NCI-H748 (cell line): ENCODE data around the gene ARVCF.
A peak's percentile ranks its signal among the peaks of the same experiment; 100 is the strongest.

Experiments used
- DNase-seq: peaks from one replicate; lab custom pipeline; 2025; ENCODE audit not compliant: unreplicated experiment; lab: John Stamatoyannopoulos, UW

ARVCF gene

DNA sequence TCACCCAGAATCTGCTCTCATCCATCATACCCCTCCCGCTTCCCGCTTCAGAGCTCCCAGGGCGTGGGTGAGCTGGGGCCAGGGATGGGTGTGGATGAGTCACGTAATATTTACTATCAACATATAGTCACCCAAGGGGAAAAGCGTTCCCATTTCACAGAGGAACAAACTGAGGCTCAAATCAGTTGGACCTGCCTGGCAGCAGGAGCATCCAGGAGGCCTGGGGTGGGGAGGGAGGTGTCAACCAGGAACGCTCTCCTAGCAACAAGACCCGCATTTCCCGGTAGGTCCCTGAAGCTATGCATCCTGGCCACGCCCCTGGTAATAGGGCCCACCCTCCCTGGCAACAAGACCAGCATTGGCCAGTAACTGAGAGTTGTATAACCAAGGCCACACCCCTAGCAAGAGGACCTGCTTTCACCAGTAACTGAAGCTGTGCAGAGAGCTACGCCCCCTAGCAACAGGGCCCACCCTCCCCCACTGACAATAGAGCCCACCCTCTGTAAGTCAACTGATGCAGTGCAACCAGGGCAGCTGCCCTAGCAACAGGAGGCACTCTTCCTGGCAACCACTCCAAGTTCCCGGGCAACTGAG lies 42.3 kb downstream of the ARVCF start:
- peak; percentile 98 for DNase-seq

DNA sequence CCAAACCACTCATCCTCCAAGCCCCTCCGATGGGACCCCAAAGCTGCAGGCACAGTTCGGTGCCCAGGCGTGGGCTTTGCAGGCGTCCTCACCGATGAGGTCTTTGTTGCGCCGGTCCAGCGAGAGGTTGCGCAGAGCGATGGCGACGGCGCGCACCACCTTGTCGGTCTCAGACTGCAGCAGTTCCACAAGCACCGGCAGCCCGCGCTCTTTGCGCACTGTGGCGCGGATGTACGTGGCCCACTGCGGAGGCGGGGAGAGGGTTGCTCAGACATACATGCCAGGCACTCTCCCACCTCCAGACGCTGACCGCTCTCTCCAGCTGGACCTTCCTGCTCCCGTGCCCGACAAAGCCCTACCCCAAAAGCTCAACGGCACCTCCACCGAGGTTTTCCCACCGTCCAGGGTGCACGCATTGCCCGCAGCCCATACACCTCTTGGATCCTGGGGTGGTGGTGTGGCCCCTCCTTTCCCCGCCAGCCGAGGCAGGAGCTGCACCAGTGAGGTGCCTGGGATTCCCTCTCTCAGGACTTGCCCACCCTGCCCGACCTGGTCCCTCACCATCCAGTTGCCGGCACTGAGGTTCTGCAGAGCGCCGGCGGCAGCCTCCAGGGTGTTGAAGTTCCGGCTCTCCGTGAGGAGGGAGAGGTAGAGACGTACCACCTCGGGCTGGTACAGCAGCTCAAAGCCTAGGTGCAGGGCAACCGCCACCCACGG lies 42.9 kb downstream of the ARVCF start:
- DNase-seq, result no peak

DNA sequence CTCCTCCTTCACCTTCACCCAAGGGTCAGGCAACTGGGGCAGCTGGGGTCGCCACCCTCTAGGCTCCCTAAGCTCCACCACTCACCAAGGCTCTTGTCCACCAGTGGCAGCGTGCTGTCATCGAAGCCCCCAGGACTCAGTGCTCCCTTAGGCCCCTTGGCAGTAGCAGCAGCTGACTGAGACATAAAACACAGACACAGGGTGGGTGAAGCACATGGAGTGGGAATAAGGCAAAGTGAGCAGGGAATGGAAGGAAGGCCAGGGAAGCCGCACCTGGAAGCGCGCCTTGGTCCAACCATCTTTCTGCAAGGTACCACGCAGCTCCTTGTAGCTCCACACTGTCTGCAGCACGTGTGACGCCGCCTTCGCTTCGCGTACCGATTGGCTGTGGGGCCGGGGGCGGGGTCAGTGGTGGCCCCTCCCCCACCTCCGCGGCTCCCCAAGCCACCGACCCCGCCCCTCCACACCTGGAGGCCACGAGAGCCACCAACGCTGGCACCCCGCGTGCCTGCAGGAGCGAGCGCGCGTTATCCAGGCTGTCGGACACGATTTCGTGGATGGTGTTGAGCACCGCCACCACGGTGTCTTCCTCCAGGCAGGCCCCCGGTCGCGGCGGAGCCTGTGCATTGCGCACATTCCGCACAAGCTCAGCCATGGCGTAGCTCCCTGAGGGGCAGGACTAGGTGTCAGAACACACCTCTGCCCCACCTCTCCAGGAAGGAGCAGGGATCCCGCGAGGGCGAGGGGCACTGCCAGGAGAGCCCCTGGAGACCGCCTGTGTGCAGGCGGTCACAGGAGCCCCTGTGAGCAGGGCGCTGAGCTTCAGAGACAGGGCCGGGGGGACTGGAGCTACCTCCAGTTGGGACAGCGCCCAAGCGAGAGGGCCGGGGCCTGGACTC lies 43.7 kb downstream of the ARVCF start:
- no peak for DNase-seq

DNA sequence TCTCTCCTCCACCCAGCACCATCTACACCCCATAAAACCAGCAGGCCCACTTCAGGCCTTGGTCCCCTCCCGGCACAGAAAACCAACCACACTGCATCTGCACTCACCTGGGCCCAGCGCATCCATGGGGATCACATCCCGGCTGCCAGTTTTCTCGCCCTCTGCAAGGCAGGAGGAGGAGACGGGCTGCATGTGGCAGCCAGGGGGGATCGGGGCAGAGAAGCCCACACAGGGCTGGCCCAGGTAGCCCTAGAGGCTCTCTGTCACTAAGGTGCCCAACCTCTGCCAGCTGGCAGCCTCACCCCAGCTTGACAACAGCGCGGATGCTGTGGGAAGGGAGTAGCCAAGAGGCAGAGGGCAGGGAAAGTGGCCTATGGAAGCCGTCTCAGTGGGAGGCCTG lies 44.4 kb downstream of the ARVCF start:
- DNase-seq, result no peak

DNA sequence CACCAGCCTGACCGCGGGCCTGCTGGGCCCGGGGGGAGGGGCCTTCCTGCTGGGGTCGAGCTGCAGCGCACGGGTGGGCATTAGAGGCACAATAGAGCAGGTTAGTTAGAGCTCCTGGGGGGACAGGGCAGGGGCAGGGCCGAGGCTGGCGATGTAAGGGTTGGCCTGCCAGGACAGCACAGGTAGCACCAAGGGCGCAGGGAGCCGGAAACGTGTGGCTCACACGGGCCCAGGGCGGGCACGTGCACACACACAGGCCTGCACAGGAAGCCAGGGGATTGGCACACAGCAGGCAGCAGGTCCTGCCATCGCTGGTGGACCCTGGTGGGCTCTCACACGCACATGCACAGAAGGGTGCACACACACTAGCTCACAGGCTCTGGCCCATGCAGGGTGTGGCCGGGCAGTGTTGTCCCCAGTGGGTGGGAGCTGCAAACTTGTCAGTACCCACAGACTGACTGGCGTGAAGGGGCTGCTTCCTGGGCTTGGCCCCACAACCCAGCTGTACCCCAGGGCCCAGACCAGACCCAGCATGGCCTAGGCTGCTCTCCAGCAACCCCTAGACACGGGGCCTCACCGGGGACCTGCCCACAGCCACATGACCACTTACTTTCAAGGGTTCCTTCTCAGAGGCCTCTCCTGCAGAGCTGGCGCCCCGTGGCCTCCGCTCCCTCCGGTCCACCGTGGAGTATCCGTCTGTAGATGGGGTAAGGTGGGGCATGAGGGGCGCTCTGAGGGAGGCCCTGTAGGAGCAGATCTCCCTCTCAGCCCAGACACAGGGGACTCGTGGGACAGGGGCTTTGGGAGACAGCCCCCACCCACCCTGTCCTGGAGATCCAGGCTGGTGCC lies 45.1 kb downstream of the ARVCF start:
- no peak for DNase-seq

DNA sequence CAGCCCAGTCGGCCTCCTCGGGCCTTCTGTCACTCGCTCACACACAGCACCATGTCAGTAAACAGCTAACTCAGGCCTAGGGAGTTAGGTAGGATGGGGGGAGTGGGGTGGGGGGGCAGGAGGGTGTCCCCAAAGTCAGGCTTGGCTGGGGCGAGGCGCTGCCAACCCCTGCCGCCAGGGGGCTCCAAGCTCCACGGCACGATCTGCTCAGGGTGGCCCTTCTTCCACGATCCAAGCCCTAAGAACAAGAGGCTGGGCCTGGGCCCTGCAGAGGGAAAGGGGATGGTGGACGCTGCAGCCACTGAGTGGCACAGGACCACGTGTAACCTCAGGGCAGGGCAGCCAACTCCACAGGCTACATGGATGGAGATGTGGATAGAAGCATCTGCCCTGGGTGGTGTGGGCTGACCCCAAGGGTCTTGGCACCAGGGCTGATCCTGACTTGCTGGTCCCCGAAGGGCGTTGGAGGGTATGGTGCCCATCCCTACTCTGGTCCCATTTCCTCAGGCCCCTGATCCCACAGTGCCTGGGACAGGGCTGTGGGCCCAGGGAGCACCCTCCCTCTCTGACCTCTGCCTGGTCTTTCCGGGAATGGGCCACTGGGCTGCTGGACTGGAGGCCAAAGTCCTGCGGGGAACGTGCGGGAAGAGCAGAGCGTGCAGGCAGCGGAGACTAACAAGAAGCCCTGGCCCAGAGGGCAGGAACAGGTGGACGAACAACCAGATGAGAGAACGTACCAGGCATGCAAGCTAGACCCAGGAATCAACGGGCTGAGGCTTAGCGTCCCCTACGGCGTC lies 45.9 kb downstream of the ARVCF start:
- peak; percentile 34 for DNase-seq

DNA sequence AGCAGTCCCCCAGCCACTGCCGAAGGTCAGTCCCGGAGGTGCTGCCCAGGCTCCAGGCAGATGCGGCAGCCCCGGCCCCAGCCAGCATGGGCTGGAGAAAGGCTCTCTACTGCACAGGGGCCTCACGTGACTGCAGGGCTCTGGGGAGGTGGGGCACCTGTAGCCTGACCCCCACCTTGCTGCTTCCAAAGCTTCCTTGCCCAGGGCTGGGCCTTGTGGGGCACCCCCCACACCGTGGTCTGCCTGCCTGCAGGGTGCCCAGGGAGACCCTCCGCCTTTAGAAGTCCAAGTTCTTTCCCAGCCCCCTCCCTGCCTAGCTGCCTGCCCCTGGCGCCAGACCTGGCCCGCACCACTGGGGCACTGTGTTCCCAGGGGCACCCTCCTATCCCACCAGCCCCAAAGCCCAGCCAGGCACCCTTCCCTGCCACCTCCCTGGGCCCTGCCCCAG lies 46.6 kb downstream of the ARVCF start:
- DNase-seq, result no peak

DNA sequence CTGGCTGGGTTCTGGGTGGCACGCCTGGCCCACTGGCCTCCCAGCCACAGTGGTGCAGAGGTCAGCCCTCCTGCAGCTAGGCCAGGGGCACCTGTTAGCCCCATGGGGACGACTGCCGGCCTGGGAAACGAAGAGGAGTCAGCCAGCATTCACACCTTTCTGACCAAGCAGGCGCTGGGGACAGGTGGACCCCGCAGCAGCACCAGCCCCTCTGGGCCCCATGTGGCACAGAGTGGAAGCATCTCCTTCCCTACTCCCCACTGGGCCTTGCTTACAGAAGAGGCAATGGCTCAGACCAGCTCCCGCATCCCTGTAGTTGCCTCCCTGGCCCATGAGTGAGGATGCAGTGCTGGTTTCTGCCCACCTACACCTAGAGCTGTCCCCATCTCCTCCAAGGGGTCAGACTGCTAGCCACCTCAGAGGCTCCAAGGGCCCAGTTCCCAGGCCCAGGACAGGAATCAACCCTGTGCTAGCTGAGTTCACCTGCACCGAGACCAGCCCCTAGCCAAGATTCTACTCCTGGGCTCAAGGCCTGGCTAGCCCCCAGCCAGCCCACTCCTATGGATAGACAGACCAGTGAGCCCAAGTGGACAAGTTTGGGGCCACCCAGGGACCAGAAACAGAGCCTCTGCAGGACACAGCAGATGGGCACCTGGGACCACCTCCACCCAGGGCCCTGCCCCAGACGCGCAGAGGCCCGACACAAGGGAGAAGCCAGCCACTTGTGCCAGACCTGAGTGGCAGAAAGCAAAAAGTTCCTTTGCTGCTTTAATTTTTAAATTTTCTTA lies 47.3 kb downstream of the ARVCF start:
- DNase-seq, result no peak

DNA sequence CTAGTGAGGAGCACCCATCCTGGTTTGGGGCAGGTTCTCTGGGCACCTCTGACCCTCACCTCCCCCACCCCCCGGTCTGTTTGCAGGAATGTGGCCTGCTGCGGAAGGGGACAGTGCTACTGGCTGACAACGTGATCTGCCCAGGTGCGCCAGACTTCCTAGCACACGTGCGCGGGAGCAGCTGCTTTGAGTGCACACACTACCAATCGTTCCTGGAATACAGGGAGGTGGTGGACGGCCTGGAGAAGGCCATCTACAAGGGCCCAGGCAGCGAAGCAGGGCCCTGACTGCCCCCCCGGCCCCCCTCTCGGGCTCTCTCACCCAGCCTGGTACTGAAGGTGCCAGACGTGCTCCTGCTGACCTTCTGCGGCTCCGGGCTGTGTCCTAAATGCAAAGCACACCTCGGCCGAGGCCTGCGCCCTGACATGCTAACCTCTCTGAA lies 48.2 kb downstream of the ARVCF start:
- DNase-seq, result no peak

DNA sequence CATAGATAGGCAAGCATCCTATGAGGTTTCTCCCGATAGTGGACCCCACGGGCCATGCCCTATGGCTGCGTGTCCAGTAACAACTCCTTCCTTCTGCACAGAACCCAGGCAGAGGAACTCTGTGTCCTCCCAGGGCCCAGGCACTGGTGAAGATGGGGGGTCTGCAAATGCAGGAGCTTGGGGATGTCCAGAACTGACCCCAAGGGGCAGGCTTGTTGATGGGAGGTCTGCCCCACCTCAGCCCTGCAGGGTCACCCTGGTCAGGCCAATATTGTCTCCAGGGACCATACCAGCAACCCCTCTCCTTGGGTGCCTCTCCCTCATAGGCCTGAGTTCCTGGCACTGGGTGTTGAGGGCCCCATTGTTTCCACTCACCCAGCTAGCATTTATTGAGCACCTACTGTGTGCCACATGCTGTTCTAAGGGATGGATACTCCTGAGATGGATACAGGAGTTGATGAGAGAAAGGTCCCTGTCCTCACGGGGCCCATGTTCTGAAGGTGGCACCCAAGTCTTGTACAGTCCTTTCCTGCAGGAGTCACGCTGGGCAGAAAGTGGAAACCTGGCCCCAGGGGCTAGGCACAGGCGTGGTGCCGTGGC lies 48.7 kb downstream of the ARVCF start:
- DNase-seq, result no peak

DNA sequence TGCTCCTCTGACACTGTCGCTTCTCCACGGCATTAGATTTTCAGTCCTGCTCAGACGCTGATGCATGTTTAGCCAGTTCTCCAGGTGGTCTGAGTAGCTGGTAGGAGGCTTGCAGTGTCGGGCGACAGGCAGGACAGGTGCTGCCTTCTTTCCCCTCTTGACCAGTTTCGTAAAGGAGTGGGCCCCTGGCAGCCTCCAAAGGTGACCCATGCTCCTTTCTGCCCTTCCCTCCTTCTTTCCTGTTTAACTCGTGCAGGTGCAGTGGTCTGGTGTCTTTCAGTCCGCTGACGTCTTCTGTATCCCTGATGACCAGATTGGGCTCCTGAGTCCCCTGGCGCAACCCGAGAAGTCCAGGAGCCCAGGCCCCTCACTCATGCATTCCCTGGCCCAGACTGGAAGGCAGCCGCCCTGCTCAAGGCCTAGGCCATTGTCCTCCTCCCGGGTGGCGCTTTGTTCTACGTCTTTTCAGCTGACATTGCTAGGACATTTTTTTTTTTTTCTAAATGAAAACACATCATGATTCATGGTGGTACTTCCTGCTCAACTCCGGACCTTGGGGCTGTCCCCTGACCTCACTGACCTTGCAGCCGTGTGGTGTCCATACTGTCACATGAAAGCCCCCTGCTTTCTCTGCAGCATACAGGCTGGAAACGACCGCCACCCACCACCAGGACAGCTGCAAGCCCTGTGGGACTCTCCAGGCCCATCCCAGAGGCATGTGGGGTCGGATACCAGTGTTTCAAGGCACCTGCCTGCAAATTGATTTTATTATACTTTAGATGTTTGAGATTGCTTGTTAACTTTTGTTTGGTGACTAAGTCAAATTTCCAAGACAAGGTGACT lies 49.5 kb downstream of the ARVCF start:
- no peak for DNase-seq

DNA sequence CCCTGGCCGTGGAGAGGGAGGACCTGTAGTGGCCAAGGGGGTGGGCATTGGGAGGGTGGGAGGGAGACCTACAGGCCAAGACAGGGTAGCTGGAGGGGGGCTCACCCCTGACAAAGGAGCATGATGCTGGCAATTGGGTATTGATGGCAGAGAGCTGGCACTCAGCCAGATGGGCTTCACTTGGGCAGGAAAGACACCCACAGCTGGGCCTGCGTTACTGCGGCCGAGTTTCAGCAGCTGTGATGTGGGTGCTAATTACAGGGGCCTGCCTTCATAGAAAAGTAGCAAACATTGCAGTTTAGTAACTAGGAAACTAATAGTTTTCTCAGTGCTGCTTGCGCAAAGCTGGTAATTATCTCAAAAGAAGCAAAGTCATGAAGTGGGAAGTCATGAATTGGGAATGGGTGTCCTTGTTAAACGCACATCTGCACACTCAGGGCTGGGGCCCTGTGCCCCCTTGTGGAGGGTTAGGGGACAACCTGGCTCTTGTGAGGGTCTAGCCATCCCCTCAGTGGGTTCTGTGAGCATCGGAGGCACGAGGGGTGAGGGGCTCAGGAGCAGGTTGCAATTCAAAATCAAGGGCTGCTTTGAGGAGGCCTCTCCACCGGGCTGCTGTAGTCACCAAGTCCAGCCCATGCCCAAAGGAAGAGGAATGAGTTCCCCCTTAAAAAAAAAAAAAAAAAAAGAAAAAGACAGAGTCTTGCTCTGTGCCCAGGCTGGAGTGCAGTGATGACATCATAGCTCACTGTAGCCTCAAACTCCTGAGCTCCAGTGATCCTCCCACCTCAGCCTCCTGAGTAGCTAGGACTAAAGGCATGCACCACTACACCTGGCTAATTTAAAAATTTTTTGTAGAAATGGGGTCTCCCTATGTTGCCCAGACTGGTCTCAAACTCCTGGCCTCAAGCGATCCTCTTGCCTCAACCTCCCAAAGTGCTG lies 50.6 kb downstream of the ARVCF start:
- DNase-seq, result peak; percentile 32

DNA sequence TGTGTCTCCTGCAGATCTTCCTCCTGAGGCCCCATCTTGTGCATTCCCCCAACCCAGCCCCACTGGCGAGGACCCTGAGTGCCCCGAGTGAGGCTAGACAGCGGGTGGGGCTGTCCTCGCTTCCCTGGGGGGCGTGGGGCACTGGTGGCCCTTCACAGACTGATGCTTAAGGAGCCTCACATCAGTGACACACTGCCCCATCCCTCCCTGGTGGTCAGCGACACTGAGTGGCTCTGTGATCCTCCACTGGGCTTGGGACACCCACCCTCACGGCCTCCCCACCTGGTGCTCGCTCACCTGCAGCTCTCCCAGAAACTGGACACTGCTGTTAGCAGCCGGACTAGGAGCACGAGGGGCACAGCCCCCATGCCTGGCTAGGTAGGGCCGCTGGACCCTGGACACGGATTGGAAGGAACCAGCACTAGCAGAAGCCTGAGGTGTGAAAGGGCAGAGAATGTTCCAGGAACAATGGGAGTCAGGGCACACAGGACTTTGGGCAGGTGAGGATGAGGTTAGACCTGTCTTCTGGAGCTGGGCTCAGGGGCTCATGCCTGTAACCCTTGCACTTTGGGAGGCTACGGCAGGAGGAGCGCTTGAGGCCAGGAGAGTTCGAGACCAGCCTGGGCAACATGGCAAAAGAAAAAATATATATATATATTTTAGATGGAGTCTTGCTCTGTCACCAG lies 51.8 kb downstream of the ARVCF start:
- no peak for DNase-seq

DNA sequence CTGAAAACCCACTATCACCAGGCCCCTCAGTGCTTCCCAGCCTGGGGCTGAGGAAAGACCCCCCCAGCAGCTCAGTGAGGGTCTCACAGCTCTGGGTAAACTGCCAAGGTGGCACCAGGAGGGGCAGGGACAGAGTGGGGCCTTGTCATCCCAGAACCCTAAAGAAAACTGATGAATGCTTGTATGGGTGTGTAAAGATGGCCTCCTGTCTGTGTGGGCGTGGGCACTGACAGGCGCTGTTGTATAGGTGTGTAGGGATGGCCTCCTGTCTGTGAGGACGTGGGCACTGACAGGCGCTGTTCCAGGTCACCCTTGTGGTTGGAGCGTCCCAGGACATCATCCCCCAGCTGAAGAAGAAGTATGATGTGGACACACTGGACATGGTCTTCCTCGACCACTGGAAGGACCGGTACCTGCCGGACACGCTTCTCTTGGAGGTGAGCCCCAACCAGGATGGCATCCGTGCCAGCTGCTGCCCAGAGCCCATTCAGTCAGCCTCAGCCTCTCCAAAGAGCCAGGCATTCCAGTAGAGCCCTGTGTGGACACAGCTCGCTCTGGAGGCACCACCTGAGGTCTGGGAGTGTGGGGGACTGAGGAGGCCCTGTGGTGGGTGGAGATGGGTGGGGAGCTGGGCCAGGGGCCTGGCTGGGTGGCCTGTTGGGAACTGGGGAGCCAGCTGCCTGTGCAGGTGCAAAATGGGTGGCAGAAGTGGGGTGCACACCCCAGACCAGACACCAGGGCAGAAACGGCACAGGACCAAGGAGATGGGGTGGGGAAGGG lies 52.6 kb downstream of the ARVCF start:
- DNase-seq, result no peak
